ENCODE measurements around the gene ADCYAP1. TPM values are rescaled to one million over a fixed set of nuclear protein-coding genes. Genes with fewer than 3 reads are reported as not detected.

ADCYAP1 gene
- total and polyA plus RNA-seq, 2 donors (not counting 1 experiment from before 2014, with no cell fraction given) = not detected

- Histone ChIP-seq H3K4me2 (ENCODE audit: extremely low read depth, insufficient read depth, low read length) (no peak overlapping the region), H3K27ac (ENCODE audit: insufficient read depth, low read length) (no peak overlapping the region), H2AFZ (ENCODE audit: low read length) (no peak overlapping the region), H3K9me3 (ENCODE audit: control insufficient read depth, insufficient read depth, low read depth, low read length) (no peaks in the 10 kb centered on the region), H3K27me3 (ENCODE audit: control insufficient read depth, insufficient read depth, low read length) (no peaks in the 10 kb centered on the region), H3K79me2 (ENCODE audit: control insufficient read depth, insufficient read depth, low read length) (no peaks in the 10 kb centered on the region), H3K9ac (ENCODE audit: insufficient read depth, low read length) (no peak overlapping the region), H3K36me3 (ENCODE audit: control insufficient read depth, insufficient read depth, low read length) (no peaks in the 10 kb centered on the region), H3K4me1 (ENCODE audit: control insufficient read depth, extremely low read depth, insufficient read depth, low read length) (no peaks in the 10 kb centered on the region), H4K20me1 (ENCODE audit: control insufficient read depth, extremely low read depth, insufficient read depth, low read length) (no peaks in the 10 kb centered on the region), H3K4me3 (replicated peaks in 1 of 4; ENCODE audit: control extremely low read depth in 1 of 4, insufficient read depth in 1 of 4, low read depth in 3 of 4, low read length in 4 of 4) (no peak overlapping the region)
- DNase-seq (ENCODE audit: low read depth in 2 of 2) = no peak
- TF ChIP-seq, protein P1, sequence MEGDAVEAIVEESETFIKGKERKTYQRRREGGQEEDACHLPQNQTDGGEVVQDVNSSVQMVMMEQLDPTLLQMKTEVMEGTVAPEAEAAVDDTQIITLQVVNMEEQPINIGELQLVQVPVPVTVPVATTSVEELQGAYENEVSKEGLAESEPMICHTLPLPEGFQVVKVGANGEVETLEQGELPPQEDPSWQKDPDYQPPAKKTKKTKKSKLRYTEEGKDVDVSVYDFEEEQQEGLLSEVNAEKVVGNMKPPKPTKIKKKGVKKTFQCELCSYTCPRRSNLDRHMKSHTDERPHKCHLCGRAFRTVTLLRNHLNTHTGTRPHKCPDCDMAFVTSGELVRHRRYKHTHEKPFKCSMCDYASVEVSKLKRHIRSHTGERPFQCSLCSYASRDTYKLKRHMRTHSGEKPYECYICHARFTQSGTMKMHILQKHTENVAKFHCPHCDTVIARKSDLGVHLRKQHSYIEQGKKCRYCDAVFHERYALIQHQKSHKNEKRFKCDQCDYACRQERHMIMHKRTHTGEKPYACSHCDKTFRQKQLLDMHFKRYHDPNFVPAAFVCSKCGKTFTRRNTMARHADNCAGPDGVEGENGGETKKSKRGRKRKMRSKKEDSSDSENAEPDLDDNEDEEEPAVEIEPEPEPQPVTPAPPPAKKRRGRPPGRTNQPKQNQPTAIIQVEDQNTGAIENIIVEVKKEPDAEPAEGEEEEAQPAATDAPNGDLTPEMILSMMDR (conservative IDR thresholded peaks at IDR 0.05 in 1 of 2, IDR thresholded peaks at IDR 0.05 in 1 of 2; ENCODE audit: low read depth in 1 of 2, low read length in 2 of 2) = no peak
- no peak for TF ChIP-seq EZH2 (IDR thresholded peaks at IDR 0.05; ENCODE audit: low read length, missing control alignments)
Measured at GRCh38 chr18:933082-933481, 28.4 kb downstream of the ADCYAP1 start.

GRCh38 chr18:934518-935133 is 30.0 kb downstream of the ADCYAP1 start:
- Histone ChIP-seq H3K4me1 (ENCODE audit: control insufficient read depth, extremely low read depth, insufficient read depth, low read length) (no peaks in the 10 kb centered on the region), H3K4me2 (ENCODE audit: extremely low read depth, insufficient read depth, low read length) (no peak overlapping the region)

DNA sequence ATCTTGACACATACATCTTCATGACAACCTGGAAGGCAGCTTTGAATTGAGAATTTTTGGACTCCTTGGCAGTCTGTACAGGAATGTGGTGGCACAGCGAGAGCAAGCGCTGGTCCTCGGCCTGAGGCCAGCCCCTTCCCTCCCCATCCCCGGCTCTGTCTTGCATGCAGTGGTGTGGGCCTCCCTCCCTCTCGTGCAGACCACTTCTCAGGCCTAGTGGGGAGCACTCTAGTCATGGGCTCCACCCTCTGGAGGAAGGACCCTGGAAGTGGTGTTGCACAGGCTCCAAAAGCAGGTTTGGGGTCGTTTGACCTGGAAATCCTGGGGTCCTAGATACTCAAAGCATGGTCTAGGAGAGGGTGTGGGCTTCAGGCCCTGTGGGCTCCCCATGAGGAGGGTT is 32.3 kb downstream of the ADCYAP1 start:
- no peak for DNase-seq (ENCODE audit: low read depth in 2 of 2)
- no peaks in the 10 kb centered on the region for H3K79me2 ChIP-seq (ENCODE audit: control insufficient read depth, insufficient read depth, low read length)
- H3K27me3 ChIP-seq (ENCODE audit: control insufficient read depth, insufficient read depth, low read length) = no peaks in the 10 kb centered on the region
- no peak for TF ChIP-seq EZH2 (IDR thresholded peaks at IDR 0.05; ENCODE audit: low read length, missing control alignments)
- TF ChIP-seq, protein P1 (conservative IDR thresholded peaks at IDR 0.05 in 1 of 2, IDR thresholded peaks at IDR 0.05 in 1 of 2; ENCODE audit: low read depth in 1 of 2, low read length in 2 of 2) = no peak
- H4K20me1 ChIP-seq (ENCODE audit: control insufficient read depth, extremely low read depth, insufficient read depth, low read length) = no peaks in the 10 kb centered on the region
- no peak overlapping the region for H3K27ac ChIP-seq (ENCODE audit: insufficient read depth, low read length)
- no peaks in the 10 kb centered on the region for H3K9me3 ChIP-seq (ENCODE audit: control insufficient read depth, insufficient read depth, low read depth, low read length)
- H3K4me1 ChIP-seq (ENCODE audit: control insufficient read depth, extremely low read depth, insufficient read depth, low read length) = no peaks in the 10 kb centered on the region
- H3K4me2 ChIP-seq (ENCODE audit: extremely low read depth, insufficient read depth, low read length) = no peak overlapping the region
- H2AFZ ChIP-seq (ENCODE audit: low read length) = no peak overlapping the region
- no peak overlapping the region for H3K9ac ChIP-seq (ENCODE audit: insufficient read depth, low read length)
- H3K36me3 ChIP-seq (ENCODE audit: control insufficient read depth, insufficient read depth, low read length) = no peaks in the 10 kb centered on the region
- no peak overlapping the region for H3K4me3 ChIP-seq (replicated peaks in 1 of 4; ENCODE audit: control extremely low read depth in 1 of 4, insufficient read depth in 1 of 4, low read depth in 3 of 4, low read length in 4 of 4)

More at GRCh38 chr18:934518-935133, 30.0 kb downstream of the ADCYAP1 start:
- Histone ChIP-seq H4K20me1 (ENCODE audit: control insufficient read depth, extremely low read depth, insufficient read depth, low read length) (no peaks in the 10 kb centered on the region), H3K27me3 (ENCODE audit: control insufficient read depth, insufficient read depth, low read length) (no peaks in the 10 kb centered on the region), H2AFZ (ENCODE audit: low read length) (no peak overlapping the region), H3K9ac (ENCODE audit: insufficient read depth, low read length) (no peak overlapping the region), H3K27ac (ENCODE audit: insufficient read depth, low read length) (no peak overlapping the region), H3K36me3 (ENCODE audit: control insufficient read depth, insufficient read depth, low read length) (no peaks in the 10 kb centered on the region), H3K4me3 (replicated peaks in 1 of 4; ENCODE audit: control extremely low read depth in 1 of 4, insufficient read depth in 1 of 4, low read depth in 3 of 4, low read length in 4 of 4) (no peak overlapping the region), H3K79me2 (ENCODE audit: control insufficient read depth, insufficient read depth, low read length) (no peaks in the 10 kb centered on the region), H3K9me3 (ENCODE audit: control insufficient read depth, insufficient read depth, low read depth, low read length) (no peaks in the 10 kb centered on the region)
- no peak for DNase-seq (ENCODE audit: low read depth in 2 of 2)
- TF ChIP-seq EZH2 (IDR thresholded peaks at IDR 0.05; ENCODE audit: low read length, missing control alignments) = no peak
- TF ChIP-seq, protein P1 (conservative IDR thresholded peaks at IDR 0.05 in 1 of 2, IDR thresholded peaks at IDR 0.05 in 1 of 2; ENCODE audit: low read depth in 1 of 2, low read length in 2 of 2) = no peak

Measured in fibroblast of lung (primary cell).